Non-pigmented ciliary epithelial cell (primary cell): ENCODE measurements around the gene PLB1.

Experiments used
- DNase-seq: peaks from one replicate; pipeline ENCODE4 v3.0.0-alpha.2; 2010; ENCODE audit warnings: low read depth

The PLB1 gene, protein sequence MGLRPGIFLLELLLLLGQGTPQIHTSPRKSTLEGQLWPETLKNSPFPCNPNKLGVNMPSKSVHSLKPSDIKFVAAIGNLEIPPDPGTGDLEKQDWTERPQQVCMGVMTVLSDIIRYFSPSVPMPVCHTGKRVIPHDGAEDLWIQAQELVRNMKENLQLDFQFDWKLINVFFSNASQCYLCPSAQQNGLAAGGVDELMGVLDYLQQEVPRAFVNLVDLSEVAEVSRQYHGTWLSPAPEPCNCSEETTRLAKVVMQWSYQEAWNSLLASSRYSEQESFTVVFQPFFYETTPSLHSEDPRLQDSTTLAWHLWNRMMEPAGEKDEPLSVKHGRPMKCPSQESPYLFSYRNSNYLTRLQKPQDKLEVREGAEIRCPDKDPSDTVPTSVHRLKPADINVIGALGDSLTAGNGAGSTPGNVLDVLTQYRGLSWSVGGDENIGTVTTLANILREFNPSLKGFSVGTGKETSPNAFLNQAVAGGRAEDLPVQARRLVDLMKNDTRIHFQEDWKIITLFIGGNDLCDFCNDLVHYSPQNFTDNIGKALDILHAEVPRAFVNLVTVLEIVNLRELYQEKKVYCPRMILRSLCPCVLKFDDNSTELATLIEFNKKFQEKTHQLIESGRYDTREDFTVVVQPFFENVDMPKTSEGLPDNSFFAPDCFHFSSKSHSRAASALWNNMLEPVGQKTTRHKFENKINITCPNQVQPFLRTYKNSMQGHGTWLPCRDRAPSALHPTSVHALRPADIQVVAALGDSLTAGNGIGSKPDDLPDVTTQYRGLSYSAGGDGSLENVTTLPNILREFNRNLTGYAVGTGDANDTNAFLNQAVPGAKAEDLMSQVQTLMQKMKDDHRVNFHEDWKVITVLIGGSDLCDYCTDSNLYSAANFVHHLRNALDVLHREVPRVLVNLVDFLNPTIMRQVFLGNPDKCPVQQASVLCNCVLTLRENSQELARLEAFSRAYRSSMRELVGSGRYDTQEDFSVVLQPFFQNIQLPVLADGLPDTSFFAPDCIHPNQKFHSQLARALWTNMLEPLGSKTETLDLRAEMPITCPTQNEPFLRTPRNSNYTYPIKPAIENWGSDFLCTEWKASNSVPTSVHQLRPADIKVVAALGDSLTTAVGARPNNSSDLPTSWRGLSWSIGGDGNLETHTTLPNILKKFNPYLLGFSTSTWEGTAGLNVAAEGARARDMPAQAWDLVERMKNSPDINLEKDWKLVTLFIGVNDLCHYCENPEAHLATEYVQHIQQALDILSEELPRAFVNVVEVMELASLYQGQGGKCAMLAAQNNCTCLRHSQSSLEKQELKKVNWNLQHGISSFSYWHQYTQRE (N-terminal part only)

DNA sequence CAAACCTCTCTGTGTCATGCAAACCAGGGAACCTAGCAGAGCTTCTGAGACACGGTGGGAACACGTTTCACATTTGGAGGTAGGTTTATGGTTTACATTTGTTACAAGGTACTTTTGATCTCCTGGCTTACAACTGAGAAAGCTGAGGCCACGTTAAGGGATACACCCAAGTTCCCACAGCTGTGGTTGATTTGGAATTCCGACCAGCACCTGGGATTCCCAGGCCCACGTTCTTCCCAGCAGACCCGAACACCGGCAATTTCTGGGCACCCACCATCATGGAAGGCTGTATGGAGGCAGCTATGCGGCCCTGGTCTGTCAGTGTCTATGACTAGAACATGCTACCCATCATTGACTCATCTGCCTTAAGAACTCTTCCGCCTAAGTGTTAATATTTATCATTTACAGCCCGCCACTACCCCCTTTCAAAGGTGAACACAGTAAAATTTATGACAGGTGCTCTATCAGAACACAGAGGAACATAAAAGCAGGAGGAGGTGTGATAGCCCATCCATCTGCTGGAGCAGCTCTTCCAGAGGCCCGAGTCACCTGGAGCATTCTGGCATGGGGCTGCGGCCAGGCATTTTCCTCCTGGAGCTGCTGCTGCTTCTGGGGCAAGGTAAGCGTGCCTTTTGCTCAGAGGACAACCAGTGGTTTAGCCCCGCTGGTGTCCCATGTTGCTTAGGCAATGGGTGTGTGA, at the start of gene PLB1:
PLB1 (plus strand) TSS at position 510 of the 700 bp plus-strand sequence; CDS start at position 565, 55 bp downstream.
- DNase-seq, result no peak

DNA sequence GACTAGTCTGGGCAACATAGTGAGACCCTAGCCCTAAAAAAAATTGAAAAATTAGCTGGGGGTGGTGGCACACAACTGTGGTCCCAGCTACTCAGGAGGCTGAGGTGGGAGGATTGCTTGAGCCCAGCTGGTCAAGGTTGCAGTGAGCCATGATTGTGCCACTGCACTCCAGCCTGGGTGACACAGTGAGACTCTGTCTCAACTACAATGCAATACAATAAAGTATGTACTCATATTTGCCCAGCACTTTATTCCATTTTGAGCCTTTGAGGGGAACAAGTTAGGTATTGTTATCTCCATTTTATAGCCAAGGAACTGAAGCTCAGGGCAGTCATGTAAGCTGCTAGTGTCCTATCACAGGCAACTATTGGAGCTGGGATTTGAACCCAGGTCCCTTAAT, 49.3 kb upstream of the PLB1 start:
- DNase-seq, result no peak

DNA sequence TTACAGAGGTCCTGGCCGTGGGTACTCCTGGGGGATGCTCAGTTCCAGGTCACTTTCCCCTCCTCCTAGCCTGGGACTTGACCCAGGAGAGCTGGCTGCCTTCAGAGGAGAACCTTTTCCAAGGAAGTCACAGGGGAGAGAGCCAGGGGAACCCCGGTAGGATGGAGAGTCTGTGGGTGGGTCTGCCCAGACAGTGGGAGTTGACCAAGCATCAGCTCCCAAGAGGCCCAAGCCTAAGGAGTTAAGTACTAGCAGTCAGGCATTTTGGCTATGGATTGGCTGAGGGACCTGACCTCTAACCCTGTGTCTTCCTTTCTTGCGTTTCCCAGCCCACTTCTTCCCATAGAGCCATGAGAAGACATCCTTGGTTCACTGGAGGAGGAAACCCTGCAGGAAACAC, 48.8 kb upstream of the PLB1 start:
- DNase-seq, result no peak

DNA sequence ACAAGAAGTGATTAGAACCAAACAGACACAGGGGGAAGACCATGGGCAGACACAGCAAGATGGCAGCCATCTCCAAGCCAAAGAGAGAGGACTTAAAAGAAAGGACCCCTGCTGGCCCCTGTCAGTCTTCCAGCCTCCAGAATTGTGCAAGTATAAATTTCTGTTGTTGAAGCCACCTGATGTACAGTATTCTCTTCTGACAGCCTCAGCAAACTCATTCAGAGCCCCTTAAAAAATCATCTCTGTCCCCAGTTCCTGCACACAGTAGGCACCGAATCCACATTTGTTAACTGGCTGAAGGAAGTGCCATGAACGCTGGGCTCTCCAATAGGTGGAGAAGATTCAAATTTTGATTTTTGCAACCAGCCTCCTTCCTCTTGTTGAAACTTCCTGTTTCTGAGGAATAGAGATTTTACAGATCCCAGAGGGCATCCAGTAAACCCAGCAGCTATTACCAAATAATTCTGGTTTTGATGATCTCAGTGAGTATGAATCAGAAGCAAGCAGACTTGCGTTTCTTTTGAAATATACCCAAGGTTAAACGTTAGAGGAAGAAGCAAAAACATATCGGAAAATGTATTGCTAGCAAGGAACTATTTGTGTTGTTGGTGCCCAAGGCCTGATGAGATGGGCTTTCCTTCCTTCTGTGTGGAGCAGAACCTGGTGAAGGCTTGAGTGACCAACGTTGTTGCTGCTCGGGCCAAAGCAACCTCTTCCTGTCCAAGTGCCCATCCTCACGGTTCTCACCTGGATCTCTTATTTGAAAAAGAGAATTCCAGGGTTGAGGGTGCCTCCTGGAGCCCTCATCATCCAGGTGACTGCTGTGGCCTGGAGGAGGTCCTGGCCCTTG, 47.7 kb upstream of the PLB1 start:
- DNase-seq, result peak; percentile 63

DNA sequence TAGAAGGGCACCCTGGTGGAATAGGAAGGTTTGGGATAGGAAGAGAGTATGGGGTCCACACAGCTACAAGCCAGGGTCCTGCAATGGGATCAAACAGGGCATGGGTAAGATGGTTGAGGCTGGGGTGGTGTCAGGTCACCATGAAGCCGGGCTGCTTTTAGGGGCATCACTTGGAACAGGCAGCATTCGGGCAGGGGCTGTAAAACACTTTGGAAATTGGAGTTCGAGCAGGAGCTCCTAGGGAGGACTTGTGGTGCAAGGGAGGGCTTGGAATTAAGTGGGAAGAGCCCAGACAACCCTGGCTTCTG, 47.1 kb upstream of the PLB1 start:
- DNase-seq, result no peak

DNA sequence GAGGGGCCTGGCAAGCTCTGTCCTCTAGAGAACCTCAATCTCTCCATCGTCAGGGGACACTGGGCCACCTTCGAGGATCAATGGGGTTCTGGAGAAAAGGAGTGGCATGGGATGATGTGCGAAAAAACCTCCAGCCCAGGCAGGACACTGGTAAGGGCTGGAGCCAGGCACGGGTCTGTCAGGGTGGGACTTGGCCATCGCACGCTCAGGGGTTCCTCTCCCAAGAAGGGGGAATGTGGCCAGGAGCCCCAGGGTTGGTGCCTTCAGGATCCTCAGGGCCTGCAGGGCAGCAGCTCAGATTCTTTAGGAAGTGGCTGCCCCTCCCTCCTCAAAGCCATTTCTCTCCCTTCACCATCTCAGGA, 46.8 kb upstream of the PLB1 start:
- no peak for DNase-seq

DNA sequence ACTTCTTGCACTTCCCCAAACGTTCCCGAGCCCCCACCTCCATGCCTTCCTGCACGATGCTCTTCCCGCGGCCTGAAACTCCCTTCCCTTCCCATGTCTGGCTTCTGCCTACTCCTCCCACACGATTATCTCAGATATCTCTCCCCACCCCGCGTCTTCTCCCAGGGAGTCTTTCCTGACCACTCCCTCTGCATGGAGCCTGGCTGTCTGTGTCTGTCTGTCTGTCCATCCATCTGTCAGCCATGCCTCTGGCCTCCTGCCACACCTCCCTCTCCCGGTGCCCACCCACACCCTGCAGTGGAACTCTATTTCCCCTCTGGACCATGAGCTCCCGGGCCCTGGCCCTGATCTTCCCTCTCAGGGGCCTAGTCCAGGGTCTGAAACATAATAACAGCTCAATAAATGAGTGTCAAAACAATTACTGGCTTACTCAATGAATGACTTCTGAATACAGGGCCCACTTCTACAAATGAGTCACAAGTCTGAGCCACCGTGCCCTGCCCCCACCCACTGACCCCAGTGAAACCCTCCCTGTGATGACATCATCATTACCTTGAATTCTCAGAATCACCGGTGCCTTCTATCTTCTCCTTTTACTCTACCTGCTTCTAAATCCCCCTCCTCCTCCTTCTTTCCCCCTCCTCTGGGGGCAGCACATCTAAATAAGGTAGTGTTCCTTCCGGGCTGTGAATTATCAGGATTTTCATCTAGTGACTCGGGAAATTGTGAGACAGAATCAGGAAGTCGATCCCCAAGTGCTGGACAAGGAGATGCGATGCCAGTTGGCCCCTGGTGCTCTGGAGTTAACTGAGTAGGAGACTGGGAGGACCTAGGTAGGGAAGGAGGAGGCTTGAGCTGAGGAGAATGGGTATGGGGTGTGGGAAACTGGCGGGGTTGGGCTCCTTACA, 46.1 kb upstream of the PLB1 start:
- no peak for DNase-seq

DNA sequence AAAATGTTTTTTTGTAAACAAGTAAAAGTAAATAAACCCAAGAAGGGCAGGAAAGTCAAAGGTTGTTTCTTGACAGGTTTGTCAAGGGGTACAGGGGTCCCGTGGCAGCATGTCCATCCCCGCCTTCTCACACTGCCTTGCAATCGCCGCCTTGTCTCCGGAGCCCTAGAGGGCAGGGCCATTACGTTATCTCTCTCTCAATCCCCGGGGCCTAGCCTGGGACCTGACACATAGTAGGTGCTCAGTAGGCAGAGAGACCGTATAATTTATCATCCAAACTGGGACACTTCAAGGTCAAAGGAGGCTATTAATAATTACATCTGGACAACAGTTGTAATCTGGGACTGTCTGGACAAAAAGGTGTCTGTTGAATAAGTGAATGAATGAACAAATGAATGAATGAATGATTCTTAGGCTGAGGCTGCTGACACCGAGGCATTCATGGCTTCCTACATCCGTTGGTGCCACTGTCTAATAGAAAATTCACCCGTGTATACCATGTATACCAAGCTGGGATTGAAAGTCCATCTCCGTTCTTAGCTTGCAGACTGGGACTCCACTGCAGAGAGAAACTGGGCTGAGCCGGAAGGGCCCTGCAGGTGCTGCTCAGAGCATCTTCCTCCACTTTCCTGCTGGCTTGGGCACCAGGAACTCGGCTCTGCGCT, 44.8 kb upstream of the PLB1 start:
- no peak for DNase-seq

DNA sequence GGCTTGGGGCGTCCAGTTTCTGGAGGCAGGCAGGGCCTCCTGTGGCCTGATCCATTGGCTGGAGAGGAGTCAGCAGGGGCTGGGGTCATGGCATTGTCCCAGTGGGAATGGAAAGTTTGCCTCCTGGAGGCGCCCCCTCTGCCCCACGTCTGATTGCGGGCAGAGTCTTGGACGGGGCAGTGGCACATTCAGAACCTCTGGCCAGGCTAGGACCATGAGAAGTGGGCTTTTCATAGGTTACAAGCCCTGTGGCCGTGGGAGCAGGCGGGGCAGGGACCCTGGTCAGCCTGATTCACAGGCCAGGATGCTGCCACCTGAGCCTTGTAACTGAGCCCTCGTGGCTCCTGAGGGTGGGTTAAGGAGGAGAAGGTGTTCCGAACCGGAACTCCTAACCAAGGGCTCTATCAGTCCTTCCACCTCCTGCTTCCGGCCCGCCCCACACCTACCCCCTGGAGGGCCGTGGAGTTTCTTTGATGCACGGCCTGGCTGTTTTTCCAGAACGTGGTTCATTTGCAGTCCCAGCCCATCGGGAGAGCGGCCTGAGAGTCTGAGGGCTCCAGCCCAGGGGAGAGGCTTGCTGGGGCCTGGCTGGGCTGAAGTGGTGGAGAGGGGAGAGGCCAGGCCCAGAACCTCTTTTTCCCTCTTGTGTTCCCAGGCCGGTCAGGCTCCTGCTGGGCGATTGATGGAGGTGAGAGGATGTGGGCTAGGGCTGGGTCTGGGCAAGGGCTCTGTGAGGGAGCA, 43.9 kb upstream of the PLB1 start:
- no peak for DNase-seq

DNA sequence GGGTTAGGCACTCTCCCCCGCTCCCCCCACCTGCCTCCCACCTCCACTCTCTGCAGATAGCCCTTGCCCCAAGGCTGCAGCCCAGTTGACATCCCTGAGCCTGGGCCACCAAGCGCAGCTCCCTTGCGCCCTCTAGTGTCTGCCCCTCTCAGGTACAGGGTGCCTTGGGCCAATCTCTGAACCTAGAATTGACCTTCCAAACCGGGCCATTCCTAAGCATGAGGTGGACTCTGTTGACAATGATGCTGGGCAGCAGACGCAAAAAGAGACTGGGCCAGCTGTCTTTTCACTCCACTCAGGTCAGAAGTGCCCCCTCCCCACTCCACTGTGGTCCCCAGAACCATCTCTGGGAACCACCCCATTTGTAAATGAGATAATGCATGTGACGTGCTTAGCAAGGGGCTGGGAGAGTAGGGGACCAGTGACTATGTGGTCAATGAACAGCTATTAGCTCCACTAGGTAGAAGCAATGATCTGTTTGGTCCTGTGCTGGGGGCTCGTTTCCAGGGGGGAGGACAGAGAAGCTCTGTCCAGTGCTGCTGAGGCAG, 43.3 kb upstream of the PLB1 start:
- DNase-seq, result no peak

DNA sequence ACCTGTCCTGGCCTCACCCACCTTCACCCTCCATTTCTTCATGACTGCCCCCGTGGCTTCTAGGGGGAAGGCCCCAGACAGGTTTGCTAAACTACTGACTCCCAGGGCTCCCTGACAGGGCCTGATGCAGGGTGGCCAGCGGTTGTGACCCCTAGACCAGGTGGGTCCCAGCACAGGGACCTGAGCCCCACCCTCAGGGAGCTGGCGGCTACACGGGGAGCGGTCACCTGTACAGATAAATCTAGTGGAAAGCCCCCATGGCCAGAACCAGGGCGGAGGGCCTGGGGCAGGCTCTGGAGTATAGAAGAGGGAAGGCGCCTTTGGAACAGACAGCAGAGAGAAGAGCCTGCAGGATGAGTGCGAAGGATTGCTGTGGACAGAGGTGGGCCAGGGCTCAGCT, 42.5 kb upstream of the PLB1 start:
- DNase-seq, result no peak

DNA sequence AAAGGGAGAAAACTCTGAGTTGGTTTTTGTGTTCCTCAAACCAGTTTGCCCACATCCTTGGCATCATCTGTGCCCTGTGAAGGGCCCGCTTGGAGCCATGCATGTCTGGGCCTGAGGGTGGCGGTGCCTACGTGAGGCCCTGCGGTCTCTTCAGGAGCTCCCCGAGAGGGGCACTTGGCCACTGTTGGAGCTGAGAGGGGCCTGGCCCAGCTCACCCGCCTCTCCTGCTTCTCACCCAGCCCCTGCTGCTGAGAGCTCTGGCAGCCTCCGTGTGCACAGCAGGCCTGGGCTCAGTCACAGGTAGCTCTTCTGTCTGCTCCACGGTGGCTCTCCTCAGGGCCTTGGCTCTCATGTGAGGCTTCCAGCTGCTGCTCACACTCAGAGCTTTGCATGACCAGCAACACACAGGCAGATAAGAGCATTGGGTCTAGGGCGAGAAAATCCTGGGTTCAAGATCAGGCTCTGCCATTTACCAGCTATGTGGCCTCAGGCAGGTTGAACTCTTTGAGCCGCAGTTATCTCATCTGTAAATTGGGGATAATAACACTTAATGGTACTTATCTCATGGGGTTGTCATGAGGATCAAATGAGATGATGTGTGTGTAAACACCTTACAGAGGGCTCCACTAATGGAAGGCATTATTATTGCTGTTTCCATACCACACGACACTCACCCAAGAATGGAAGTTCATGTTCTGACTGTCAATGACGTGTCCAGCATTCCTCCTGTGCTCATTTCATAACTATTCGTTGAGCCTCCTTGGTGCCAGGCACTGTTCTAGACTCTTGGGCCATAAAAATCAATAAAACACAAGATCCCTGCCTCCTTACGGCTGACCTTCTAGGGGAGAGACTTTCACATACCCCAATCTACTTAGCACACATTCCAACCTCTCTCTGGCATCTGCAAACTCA, 41.6 kb upstream of the PLB1 start:
- DNase-seq, result no peak

DNA sequence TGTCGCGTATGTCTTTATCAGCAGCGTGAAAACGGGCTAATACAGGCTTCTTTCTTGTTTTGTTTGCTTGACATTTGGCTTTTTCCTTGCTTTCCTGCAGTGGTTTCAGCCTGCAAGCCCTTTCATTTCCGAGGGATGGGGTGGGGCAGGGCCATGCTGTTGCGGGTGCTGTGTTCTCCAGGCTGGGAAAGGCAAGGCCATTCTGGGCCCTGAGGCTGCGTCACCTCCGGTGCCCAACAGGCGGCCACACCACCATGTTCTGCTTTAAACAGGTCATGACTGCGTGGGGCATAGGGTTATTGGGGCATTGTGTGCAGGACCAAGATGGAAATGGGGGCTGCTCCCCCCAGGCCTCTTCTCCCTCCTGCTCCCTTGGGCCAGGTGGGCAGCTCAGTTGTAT, 38.6 kb upstream of the PLB1 start:
- DNase-seq, result no peak

DNA sequence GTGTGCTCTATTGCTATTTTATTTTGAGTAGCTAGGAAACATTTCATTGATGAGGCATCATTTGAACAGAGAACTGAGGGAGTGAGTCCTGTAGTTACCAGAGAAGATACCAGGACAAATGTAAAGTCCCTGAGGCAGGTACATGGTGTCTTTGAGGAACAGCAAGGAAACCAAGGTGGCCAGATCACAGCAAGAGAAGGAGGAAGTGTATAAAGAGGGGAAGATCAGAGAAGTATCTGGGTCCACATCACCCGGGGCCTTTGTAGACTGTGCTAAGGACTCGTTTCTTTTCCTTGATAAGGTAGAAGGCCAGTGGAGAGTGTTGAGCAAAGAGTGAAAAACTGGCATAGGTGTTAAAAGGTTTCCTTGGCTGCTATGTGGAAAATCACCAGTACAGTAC, 34.8 kb upstream of the PLB1 start:
- no peak for DNase-seq

DNA sequence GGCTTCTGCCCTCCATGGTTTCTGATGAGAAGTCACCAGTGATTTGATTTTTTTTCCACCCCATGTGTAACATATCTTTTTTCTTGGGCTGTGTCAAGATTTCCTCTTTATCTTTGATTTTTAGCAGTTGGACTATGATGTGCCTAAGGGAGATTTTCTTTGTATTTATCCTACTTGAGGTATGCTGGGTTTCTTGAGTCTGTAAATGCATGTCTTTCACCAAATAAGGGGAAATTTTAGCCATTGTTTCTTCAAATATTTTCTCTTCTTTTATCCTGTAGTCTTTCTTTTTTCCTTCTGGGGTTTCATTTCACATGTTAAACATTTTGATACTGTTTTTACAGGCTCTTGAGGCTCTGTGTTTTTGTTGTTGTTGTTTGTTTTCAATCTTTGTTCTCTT, 33.7 kb upstream of the PLB1 start:
- DNase-seq, result no peak

DNA sequence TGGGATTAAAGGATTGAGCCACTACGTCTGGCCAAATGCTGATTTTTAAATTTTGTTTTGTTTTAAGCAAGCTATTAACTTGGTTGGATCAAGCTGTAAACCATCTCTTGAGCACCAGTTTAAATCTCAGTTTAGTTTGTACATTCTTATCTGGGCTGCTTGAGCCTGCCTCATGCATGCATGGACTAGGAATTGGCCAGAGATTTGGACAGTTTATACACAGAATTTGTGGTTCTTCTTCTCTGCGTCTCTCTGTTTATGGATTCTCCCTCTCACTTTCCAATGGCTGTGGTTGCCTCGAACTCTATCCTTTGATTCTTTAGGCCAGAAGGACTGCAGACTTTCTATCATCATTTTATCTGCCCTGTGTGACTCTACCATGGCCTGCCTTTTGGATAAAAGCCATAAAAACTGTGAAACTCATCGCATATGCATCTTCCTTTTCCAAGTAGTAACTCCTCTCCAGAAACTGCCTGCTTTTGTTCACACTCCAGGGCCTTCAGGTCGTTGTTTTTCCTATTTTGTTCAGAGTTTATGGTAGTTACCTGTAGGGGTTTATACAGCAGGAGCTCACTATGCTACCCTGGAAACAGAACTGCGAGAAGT, 32.5 kb upstream of the PLB1 start:
- DNase-seq, result no peak

DNA sequence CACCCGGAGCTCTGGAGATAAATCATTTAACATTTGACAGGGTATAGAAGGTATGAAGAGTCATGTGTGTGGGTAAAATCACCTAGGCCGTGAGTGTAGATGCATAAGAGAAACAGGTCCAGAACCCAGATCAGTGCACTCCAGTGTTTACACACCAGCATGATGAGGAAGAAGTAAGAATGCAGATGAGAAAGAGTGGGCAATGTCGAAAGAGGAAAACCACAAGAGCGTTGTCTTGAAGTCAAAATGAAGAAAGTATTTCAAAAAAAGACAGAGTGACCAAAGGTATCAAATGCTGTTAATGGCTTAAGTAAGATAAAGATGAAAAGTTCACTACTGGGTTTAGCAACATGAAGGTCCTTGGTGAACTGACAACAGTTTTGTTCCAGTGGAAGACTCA, 32.0 kb upstream of the PLB1 start:
- no peak for DNase-seq
